Astrocyte (in vitro differentiated cells and primary cell): Measurements from ENCODE around the gene MBNL1.

Experiments used
- EZH2 ChIP-seq: IDR thresholded peaks from 2 replicates; pipeline ENCODE4 v1.6.1; 2012; ENCODE audit warnings: mild to moderate bottlenecking, low read length, inconsistent platforms; ENCODE audit not compliant: insufficient read depth
- TF ChIP-seq, protein P1 (sequence below): IDR thresholded peaks from 2 replicates; pipeline ENCODE4 v1.5.1; 2011; ENCODE audit warnings: low read depth, mild to moderate bottlenecking, inconsistent platforms, low read length, moderate library complexity; ENCODE audit not compliant: insufficient read depth

DNA sequence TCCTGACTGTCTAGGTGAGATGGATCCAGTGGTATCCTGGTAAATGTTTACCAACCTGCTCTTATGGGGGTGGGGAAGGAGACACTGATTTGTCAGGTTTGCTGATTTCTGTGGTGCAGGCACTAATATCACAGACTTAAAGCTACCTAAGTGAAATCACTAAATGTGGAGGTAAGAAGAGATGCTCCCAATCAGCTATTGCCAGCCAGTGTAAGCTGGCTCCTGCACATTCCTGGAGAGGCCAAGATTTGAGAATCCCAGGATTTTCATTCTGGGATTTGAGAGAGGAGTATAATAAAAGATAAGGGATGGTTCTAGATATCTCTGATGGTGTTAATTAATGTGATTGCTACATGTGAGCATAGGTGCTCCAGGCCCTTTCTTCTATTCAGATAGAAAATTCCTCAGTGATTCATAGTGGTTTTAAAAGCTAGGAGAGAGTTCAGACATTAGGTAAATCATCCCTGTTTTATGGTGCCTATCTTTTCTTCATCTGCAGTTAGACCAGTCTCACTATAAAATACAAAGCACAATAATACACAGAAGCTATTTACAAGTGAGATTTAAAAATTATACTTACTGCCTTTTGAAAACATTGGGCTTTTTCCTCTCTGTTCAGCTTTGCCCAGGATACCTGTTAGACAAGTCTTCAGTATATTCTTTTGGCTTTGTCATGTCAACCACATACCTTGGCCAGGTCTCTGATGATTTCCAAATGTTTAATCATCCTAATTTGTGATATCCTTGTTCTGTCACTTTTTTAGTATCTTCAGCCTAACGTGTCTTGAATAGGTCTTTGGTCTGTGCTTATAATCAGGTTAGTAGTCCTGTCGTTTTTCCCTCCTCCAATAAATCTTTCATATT lies 90.9 kb downstream of the MBNL1 start:
- TF ChIP-seq, protein P1, sequence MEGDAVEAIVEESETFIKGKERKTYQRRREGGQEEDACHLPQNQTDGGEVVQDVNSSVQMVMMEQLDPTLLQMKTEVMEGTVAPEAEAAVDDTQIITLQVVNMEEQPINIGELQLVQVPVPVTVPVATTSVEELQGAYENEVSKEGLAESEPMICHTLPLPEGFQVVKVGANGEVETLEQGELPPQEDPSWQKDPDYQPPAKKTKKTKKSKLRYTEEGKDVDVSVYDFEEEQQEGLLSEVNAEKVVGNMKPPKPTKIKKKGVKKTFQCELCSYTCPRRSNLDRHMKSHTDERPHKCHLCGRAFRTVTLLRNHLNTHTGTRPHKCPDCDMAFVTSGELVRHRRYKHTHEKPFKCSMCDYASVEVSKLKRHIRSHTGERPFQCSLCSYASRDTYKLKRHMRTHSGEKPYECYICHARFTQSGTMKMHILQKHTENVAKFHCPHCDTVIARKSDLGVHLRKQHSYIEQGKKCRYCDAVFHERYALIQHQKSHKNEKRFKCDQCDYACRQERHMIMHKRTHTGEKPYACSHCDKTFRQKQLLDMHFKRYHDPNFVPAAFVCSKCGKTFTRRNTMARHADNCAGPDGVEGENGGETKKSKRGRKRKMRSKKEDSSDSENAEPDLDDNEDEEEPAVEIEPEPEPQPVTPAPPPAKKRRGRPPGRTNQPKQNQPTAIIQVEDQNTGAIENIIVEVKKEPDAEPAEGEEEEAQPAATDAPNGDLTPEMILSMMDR: no peak
- no peak for TF ChIP-seq EZH2
